ENCODE results near the gene PRSS50.
A peak's percentile ranks its signal among the peaks of the same experiment; 100 is the strongest.

The PRSS50 gene

DNA sequence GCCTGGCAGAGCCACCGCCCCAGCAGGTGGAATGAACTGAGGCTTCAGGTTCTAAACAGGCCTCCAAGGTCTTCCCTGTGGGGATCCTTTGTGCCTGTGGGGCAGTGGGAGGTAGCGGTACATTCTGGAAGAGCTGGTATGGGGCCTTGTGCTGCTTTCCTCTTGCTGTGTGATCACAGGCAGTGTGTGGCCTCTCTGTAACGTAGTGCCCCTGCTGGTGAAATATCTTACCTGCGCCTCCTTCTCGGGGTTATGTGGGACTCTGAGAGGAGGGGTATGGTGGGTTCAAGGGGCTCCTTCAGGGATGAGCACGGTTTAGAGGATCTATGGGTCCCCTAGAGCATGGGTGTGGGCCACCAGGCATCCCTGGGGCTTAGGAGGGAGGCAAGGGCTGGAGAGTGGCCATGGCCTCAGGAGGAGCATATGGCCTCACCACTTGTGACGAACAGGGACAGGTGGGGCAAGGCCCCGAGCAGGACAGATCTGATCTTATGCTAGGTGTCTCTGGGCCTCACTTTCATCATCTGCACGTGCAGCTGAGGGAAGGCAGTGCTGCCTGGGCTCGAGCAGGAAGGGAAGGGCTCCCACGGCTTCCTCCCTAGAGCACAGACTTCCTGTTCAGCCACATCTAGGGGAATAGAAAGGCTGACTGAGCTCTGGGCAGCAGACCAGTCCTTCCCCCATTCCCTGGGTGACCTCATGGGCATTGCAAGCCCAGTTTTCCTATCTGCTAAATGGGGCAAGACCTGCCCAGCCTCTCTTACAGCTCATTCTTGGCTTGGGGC is 22.3 kb downstream of the PRSS50 start:
- no peak for DNase-seq
- intact Hi-C loops (cut with DNase I): loop anchor here (10.0 kb wide), 1 partner anchor 211 kb away; no protein-coding TSS in a partner anchor

- no peak for DNase-seq
- intact Hi-C loops (cut with DNase I): loop anchor here (10.0 kb wide), 1 partner anchor 210 kb away; no protein-coding TSS in a partner anchor
These were observed 23.1 kb downstream of the PRSS50 start for GRCh38 chr3:46694520-46694919.

DNA sequence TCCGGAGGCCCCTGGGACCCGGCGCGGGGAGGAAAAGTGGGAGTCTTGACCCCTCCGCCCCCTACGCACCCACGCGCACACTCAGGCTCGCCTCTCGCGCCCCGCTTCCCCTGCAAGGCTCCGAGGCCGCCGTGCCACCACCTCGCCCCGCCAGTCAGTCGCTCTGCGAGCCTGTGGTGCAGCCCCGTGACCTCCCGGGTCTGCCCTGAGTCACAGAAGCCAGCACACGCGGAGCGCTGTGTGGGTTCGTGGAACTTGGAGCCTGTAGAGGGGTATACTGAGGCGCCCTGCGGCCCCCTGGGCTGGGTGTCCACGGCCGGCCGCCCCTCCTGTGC is 23.8 kb downstream of the PRSS50 start:
- no peak for DNase-seq
- intact Hi-C loops (cut with DNase I): loop anchor here (10.0 kb wide), 1 partner anchor 209 kb away; no protein-coding TSS in a partner anchor

DNA sequence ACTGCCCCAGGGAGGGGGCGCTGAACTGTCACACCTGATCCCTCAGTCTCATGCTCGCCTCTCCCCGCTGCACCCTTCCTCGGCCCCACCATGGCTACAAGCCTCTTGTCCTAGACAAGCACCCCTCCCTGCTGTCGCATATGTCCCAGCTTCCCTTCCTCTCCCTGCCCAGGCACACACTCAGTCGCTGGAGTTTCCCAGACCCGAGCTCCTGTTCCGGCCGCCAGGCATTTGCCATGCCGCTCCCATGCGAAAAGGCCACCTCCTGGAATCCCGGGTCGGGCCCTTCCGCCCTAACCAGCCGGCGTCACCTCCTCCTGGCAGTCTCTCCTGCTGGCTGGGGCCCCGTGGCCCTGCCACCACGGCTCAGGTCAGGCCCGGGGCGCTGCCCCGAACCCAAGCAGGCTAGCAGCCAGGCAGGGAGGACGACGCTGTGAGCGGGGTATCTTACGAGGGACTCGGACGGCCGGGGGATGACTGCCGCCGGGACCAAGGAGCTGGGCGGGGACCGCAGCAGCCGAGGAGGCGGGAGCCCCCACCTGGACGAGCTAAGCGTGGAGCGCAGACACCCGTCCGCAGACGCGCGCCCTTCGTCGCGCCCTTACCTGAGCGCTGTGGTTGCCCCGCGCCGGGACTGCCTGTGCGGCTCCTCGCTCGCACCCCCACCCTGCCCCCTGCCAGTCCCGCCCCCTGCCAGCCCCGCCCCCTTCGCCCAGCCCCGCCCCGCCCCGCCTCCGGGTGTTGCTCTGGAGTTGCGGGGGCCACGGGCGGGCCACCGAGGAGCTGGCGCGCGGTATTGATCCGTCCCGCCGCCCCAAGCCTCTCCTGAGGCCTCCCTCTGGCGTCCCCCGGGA is 24.4 kb downstream of the PRSS50 start, which contains the start of gene ALS2CL:
Gene ALS2CL (minus strand): TSS at position 642 of the 854 bp plus-strand sequence. CDS start 4,239 bp downstream, outside the sequence.
- DNase-seq: peak in 3 of 10 donors; percentile 18 to 89 (median 42)
- intact Hi-C loops (cut with DNase I): loop anchor here (10.0 kb wide), 1 partner anchor 208 kb away; no protein-coding TSS in a partner anchor

GRCh38 chr3:46692566-46692990 is 25.1 kb downstream of the PRSS50 start:
- DNase-seq: no peak

DNA sequence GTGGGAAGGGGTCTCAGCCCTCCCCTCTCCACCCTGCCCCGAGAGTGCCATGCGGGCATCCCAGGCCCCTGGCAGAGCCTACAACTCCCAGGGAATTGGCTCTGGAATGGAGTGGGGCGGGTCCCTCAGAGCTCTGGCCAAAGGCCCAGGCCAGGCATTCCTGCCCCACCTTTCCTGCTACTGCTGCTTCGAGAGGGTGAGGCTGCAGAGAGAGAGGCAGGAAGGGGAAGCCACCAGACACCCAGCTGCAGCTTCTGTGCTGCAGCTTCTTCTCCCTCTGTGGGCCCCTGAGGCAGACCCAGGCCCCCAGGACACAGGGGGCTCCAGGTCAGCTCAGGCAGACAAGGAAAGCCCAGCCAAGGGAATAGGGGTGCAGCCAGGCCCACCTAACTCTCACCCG is 26.9 kb downstream of the PRSS50 start:
- intact Hi-C loops (cut with DNase I): loop anchor here (10.0 kb wide), 1 partner anchor 206 kb away; no protein-coding TSS in a partner anchor
- no peak for DNase-seq

More at GRCh38 chr3:46692566-46692990, 25.1 kb downstream of the PRSS50 start:
- intact Hi-C loops (cut with DNase I): loop anchor here (10.0 kb wide), 1 partner anchor 208 kb away; no protein-coding TSS in a partner anchor

GRCh38 chr3:46685446-46685845 is 32.2 kb downstream of the PRSS50 start:
- intact Hi-C loops (cut with DNase I): no loop called here
- DNase-seq: no peak

- intact Hi-C loops (cut with DNase I): no loop called here
- no peak for DNase-seq
These were observed 32.8 kb downstream of the PRSS50 start for GRCh38 chr3:46684891-46685290.

DNA sequence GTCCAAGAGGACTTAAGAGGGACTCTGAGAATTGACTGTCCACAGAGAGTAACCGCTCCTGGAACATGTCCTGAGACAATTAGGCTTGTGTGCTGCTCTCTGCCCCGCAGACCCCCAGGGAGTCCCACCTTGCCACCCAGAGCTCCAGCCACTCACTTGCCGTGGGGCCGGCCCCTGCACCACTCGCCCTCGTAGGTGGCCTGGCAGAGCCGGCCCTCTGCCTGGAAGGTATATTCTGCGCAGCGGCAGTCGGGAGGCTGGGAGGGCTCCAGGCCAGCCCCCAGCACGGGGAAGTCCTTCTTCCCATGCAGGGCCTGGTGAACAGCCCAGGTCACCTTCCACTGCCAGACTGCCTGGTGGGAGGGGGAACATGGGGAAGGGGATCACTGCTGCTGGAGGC is 34.7 kb downstream of the PRSS50 start:
- intact Hi-C loops (cut with DNase I): no loop called here
- no peak for DNase-seq

- intact Hi-C loops (cut with DNase I): no loop called here
- no peak for DNase-seq
These were observed 35.7 kb downstream of the PRSS50 start for GRCh38 chr3:46681856-46682540.

GRCh38 chr3:46681387-46681786 is 36.3 kb downstream of the PRSS50 start:
- no peak for DNase-seq
- intact Hi-C loops (cut with DNase I): no loop called here

DNA sequence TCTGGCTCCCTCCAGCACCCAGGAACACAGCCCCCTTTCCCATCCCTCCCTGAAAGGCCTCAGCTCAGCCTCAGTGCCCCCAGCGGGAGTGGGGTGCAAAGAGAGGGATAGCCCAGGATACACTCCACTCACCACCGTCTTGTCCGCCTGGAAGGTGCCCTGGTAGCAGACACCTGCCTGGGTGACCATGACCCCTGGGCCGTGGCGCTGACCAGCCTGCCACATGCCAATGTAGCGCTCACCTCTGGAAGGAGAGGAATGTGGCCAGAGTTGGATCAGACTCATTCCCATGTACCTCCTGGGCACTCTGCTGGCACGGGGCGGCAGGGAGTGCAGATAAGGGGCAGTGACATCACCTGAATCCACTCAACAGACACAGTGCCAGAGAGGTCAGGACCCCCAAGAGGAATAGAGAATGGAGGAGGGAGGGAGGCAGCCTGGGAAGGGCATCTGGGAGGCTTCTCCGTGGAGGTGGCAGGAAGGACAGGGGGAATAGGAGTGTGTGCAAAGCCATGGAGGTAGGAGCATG is 37.3 kb downstream of the PRSS50 start:
- DNase-seq: no peak
- intact Hi-C loops (cut with DNase I): no loop called here

DNA sequence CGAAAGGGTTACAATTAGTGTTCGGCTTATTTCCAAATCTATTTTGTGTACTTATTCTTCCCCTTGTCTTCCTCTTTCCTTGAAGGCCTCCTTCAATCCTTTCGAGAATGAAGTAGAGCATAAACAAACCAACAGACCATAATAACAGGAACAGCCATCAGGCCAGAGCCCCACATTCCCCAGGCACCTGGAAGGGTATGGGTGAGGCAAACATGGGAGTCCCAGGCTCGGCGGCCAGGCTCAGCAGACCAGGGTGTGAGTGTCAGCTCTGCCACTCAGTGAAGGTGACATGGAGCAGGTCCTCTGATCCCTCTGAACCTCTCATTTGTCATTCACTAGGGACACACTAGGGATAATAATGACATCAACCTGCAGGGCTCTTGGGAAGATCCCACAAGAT is 38.0 kb downstream of the PRSS50 start:
- intact Hi-C loops (cut with DNase I): no loop called here
- no peak for DNase-seq

GRCh38 chr3:46678280-46678679 is 39.4 kb downstream of the PRSS50 start:
- DNase-seq: no peak
- intact Hi-C loops (cut with DNase I): no loop called here

GRCh38 chr3:46677411-46677726 is 40.3 kb downstream of the PRSS50 start:
- intact Hi-C loops (cut with DNase I): no loop called here
- DNase-seq: peak in 1 of 10 donors; percentile 62

- intact Hi-C loops (cut with DNase I): no loop called here
- DNase-seq: peak in 4 of 10 donors; percentile 16 to 77 (median 68)
These were observed 40.9 kb downstream of the PRSS50 start for GRCh38 chr3:46676601-46677410.

- intact Hi-C loops (cut with DNase I): no loop called here
- peak in 5 of 10 donors; percentile 24 to 87 (median 62) for DNase-seq
These were observed 41.7 kb downstream of the PRSS50 start for GRCh38 chr3:46675843-46676567.

GRCh38 chr3:46675426-46675825 is 42.2 kb downstream of the PRSS50 start:
- intact Hi-C loops (cut with DNase I): no loop called here
- peak in 4 of 10 donors; percentile 8 to 61 (median 36) for DNase-seq
